GM20000 (cell line): ENCODE measurements around the gene TLE3.

Experiments
- DNase-seq: peaks from one replicate; pipeline ENCODE4 v3.0.0; 2012; ENCODE audit warnings: low spot score
- TF ChIP-seq, protein P1 (sequence below): IDR thresholded peaks from 2 replicates; pipeline ENCODE4 v1.5.1; 2012; ENCODE audit warnings: mild to moderate bottlenecking, control low read depth; ENCODE audit errors: extremely low read depth, missing control alignments

Gene TLE3

DNA sequence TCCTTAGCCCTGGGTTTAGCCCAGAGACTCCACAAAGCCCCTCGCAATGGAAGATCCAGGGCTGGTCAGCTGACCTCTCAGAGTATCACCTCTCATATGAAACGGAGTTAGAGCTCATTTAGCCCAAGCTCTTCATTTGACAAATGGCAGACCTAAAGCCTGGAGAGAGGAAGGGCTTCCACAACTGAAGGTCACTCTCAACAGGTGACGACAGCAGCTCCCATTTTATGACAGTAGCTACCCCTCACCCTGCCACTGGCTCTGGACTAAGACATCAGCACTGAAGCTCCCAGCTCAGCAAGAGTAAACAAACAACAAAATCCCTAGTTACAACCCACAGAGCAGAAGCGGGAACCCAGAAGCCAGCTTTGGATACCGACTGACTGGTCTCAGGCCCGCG lies 33.7 kb downstream of the TLE3 start:
- DNase-seq: no peak
- TF ChIP-seq, protein P1, sequence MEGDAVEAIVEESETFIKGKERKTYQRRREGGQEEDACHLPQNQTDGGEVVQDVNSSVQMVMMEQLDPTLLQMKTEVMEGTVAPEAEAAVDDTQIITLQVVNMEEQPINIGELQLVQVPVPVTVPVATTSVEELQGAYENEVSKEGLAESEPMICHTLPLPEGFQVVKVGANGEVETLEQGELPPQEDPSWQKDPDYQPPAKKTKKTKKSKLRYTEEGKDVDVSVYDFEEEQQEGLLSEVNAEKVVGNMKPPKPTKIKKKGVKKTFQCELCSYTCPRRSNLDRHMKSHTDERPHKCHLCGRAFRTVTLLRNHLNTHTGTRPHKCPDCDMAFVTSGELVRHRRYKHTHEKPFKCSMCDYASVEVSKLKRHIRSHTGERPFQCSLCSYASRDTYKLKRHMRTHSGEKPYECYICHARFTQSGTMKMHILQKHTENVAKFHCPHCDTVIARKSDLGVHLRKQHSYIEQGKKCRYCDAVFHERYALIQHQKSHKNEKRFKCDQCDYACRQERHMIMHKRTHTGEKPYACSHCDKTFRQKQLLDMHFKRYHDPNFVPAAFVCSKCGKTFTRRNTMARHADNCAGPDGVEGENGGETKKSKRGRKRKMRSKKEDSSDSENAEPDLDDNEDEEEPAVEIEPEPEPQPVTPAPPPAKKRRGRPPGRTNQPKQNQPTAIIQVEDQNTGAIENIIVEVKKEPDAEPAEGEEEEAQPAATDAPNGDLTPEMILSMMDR: no peak

DNA sequence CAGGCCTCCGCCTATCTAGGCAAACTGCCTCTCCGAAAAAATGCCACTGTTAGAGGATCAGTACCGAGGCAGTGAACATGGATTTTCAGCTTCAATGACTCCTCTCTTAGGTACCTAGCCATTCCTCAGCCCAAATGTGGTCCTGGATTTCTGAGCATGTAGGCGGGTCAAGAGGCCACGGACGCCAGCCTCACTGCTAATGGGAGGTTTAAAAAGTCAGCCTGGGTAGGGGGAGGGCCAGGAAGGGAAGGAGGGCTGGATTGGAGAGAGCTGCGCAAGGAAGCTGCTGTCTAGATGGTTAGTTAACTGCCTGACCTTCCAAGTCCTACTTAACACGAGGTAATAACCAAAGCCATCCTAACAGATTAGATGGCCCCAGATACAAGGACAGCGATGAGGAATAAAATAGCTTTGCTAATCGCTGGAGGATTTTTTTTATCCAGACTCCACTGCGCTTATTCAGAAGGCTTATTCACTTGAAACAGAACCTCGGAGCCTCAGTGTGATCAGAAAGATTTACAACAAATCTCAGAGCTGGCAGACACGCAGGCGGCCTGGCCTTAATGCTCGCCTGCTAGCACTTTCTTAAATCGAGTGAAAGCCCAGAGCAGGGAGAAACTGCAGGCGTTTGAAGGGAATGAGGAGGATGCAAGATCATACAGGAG lies 34.3 kb downstream of the TLE3 start:
- TF ChIP-seq, protein P1: no peak
- DNase-seq: no peak

DNA sequence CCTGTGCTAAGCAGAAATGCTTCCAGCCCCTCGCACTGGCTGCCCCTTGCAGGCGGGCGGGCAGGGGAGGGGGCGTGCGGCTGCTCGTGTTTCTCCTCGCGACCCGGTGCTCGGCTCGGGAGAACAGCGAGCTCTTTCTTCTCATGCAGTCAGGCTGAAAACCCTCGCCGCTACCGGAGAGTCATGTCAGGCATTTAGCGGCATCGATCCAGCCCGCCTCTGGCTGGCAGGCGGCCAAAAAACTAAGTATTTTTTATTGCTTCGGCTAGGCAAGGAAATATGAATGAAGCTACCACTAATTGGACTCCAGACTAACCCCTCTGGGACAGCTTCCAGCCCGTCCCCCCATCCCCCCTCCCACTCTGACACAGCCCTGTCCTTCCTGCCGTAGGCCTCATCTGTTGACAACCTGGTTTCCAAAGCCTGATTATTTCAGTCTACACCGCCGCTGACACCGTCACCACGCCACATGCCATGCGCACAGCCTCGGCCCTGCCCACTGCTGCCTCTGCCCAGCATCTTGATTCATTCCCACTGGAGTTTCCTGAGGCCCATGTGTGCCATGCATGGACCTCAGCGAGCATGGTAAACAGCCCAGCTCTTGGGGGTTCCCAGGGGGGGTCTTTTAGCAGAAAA lies 35.3 kb downstream of the TLE3 start:
- TF ChIP-seq, protein P1: no peak
- no peak for DNase-seq

DNA sequence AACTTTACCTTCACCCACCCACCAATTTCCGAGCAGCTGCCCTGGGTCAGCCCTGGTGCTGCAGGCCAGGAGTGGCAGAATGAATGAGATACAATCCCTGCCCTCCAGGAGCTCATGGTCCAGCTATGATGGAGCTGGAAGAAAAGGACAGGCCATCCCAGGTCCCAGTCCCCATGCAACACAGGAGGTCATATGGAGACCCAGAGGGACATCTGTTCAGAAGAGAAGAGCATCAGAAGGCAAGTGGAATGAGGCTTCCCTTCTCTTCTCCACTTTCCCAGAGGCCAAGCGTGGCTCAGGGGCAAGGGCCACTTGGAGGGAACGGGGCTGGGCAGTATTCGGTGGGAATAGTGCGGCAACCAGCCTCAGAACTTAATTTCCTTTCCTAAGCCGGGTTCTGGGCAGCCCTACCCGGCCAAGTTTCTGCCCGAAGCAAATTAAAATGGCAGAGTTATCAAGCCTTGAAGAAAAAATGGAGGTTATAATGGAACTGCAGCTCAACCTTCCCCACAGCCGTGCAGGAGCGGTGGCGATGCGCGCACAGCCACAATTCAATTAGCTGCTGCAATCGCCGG lies 35.9 kb downstream of the TLE3 start:
- TF ChIP-seq, protein P1: no peak
- DNase-seq: no peak

DNA sequence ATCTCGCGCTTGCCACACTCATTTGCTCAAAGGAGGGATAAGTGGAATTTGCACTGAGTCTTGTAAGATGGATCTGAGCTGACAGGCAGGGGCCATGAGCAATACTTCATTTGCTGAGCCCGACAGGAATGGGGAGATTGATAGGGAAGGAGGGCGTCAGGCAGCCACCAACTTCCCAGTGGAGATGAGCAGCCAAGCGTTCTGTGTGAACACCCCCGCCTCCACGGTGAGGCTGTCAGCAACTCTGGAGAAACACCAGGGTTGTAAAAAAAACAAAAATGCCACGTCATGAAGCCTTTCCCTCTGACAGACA lies 36.8 kb downstream of the TLE3 start:
- TF ChIP-seq, protein P1: no peak
- DNase-seq: no peak

DNA sequence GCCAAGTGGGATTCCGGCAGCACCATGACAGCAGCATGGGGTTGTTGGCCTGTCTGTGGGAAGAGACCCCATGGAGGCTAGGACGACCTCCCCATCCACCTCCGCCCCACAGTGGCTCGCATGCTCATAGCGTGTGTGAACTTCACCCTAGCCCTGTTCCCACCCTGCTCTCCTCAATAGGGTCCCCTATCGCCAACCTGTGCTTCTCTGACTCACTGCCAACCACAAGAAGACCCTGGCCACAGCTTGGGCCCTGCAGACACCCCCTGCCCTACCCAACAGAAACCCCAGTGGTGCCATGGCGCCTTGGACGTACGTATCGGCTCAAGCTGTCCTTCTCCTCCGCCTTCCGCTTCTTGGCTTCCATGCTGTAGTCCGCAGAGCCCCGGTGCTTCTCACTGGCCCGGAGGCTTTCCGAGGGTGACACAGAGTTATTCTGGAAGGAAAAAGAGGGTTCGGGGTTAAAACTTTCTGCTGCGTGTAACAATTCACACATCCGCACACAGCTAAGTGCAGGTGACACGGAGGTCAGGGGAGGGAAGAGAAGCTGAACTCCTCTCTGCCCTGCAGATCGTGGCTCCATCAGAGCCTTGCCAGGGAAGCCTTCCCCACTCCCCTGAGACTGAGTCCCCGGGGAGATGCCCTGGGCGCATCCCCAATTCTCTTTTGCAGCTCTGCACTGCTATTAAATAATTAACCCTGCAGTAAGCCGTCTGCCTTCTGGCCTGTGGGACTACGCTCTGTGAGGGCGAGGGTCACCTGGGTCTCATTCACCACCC lies 37.3 kb downstream of the TLE3 start:
- DNase-seq: no peak
- TF ChIP-seq, protein P1: no peak
